Vagina (tissue), 2 donors: ENCODE data around the gene YTHDC2. TPM values are rescaled to one million over a fixed set of nuclear protein-coding genes. Genes with fewer than 3 reads are reported as not detected.
"Not testable (repeated sequence)": the region's sequence is repeated elsewhere in the genome, so short reads cannot be mapped to it uniquely, and the experiment has no call there.

Experiments used
- DNase-seq, 2 donors: peaks; one replicate each; pipeline ENCODE4 v3.0.0-alpha.2; 2017; ENCODE audit errors: extremely low spot score in 2 of 2
- H3K27ac ChIP-seq: fragments of 200-600 bp; sonication (generic); one replicate; pipeline ENCODE4 v1.5.1; 2019
- H3K27me3 ChIP-seq: fragments of 200-600 bp; sonication (generic); one replicate; pipeline ENCODE4 v1.5.1; 2019
- H3K36me3 ChIP-seq, 2 donors: fragments of 200-600 bp; sonication (generic); one replicate each; pipeline ENCODE4 v1.5.1; 2017 to 2019
- H3K4me1 ChIP-seq: fragments of 200-600 bp; sonication (generic); one replicate; pipeline ENCODE4 v1.5.1; 2019
- H3K4me3 ChIP-seq, 2 donors: fragments of 200-600 bp; sonication (generic); 1 replicate in 1 of 2; 2 replicates in 1 of 2; pipeline ENCODE4 v1.5.1; 2016 to 2019
- H3K9me3 ChIP-seq: fragments of 200-600 bp; sonication (generic); one replicate; pipeline ENCODE4 v1.5.1; 2019
- CTCF ChIP-seq, 3 experiments: fragments of 450-650 bp in 2 of 3; fragments of 200-600 bp in 1 of 3; sonication (generic) in 1 of 3; IDR thresholded peaks; one replicate each; pipeline ENCODE4 v1.5.1; 2017 to 2019; ENCODE audit warnings: antibody characterized with exemption in 3 of 3, mild to moderate bottlenecking in 2 of 3, moderate library complexity in 2 of 3
- POLR2A ChIP-seq, 2 donors: fragments of 450-650 bp; IDR thresholded peaks; one replicate each; pipeline ENCODE4 v1.6.1; 2017; ENCODE audit warnings: antibody characterized with exemption in 2 of 2, mild to moderate bottlenecking in 2 of 2, moderate library complexity in 2 of 2
- POLR2AphosphoS5 ChIP-seq, 2 donors: sonication (generic); formaldehyde crosslinking; IDR thresholded peaks; one replicate each; pipeline ENCODE4 v1.9.0; 2017; ENCODE audit warnings: antibody characterized with exemption in 2 of 2, mild to moderate bottlenecking in 2 of 2, low read depth in 1 of 2; ENCODE audit not compliant: insufficient read depth in 1 of 2
- intact Hi-C: fragments of 100-400 bp; cut with DNase I; formaldehyde crosslinking; loops from one replicate; pipeline ENCODE4 v1.15.1; 2023
- total RNA-seq: library from RNA; depleted of rRNA; stranded (reverse); fragments of >200 nt; gene quantifications from one replicate; pipeline ENCODE4 v1.2.3, GENCODE V29; 2016

YTHDC2 gene
- total RNA-seq, 1 donor from 2014 or later: 31.4 TPM

- Histone ChIP-seq H3K9me3 (no peaks in the 10 kb centered on the region), H3K36me3 (peaks cover 0 to 12% of the 10 kb centered on the region in 2 donors), H3K27me3 (no peaks in the 10 kb centered on the region), H3K4me1 (no peaks in the 10 kb centered on the region), H3K4me3 (no peak overlapping the region), H3K27ac (no peak overlapping the region)
- DNase-seq: no peak
- TF ChIP-seq POLR2A (IDR thresholded peaks at IDR 0.05) (no peak), POLR2AphosphoS5 (IDR thresholded peaks at IDR 0.05; ENCODE audit: insufficient read depth in 1 of 2, low read depth in 1 of 2) (no peak), CTCF (IDR thresholded peaks at IDR 0.05) (no peak)
- intact Hi-C loops: no loop called here
Observed at GRCh38 chr5:113581388-113581787, 67.9 kb downstream of the YTHDC2 start.

GRCh38 chr5:113598150-113598549 lies 84.7 kb downstream of the YTHDC2 start:
- H3K27me3 ChIP-seq: no peaks in the 10 kb centered on the region
- H3K4me1 ChIP-seq: no peaks in the 10 kb centered on the region
- no peak overlapping the region for H3K4me3 ChIP-seq
- peaks cover 0 to 12% of the 10 kb centered on the region in 2 donors for H3K36me3 ChIP-seq
- TF ChIP-seq POLR2A (IDR thresholded peaks at IDR 0.05): no peak
- no peak for TF ChIP-seq POLR2AphosphoS5 (IDR thresholded peaks at IDR 0.05; ENCODE audit: insufficient read depth in 1 of 2, low read depth in 1 of 2)
- no peak for TF ChIP-seq CTCF (IDR thresholded peaks at IDR 0.05)
- H3K9me3 ChIP-seq: no peaks in the 10 kb centered on the region
- no peak overlapping the region for H3K27ac ChIP-seq
- intact Hi-C loops: no loop called here
- no peak for DNase-seq

- Histone ChIP-seq H3K27ac (no peak overlapping the region), H3K36me3 (peaks cover 0 to 4% of the 10 kb centered on the region in 2 donors), H3K4me3 (no peak overlapping the region), H3K9me3 (no peaks in the 10 kb centered on the region), H3K4me1 (no peaks in the 10 kb centered on the region), H3K27me3 (no peaks in the 10 kb centered on the region)
- DNase-seq: no peak
- intact Hi-C loops: no loop called here
- TF ChIP-seq POLR2AphosphoS5 (IDR thresholded peaks at IDR 0.05; ENCODE audit: insufficient read depth in 1 of 2, low read depth in 1 of 2) (no peak), CTCF (IDR thresholded peaks at IDR 0.05) (no peak), POLR2A (IDR thresholded peaks at IDR 0.05) (no peak)
Observed at GRCh38 chr5:113598926-113599325, 85.4 kb downstream of the YTHDC2 start.

- intact Hi-C loops: no loop called here
- Histone ChIP-seq H3K36me3 (no peaks in the 10 kb centered on the region), H3K27ac (no peak overlapping the region), H3K4me3 (no peak overlapping the region), H3K27me3 (no peaks in the 10 kb centered on the region), H3K9me3 (no peaks in the 10 kb centered on the region), H3K4me1 (no peaks in the 10 kb centered on the region)
- DNase-seq: no peak
- TF ChIP-seq POLR2AphosphoS5 (IDR thresholded peaks at IDR 0.05; ENCODE audit: insufficient read depth in 1 of 2, low read depth in 1 of 2) (no peak), POLR2A (IDR thresholded peaks at IDR 0.05) (no peak), CTCF (IDR thresholded peaks at IDR 0.05) (no peak)
Observed at GRCh38 chr5:113600255-113600905, 86.9 kb downstream of the YTHDC2 start.

- Histone ChIP-seq H3K27ac (no peak overlapping the region), H3K9me3 (no peaks in the 10 kb centered on the region), H3K27me3 (no peaks in the 10 kb centered on the region), H3K4me3 (no peak overlapping the region), H3K36me3 (no peaks in the 10 kb centered on the region), H3K4me1 (no peaks in the 10 kb centered on the region)
- DNase-seq: no peak
- TF ChIP-seq POLR2A (IDR thresholded peaks at IDR 0.05): no peak
- TF ChIP-seq CTCF (IDR thresholded peaks at IDR 0.05): no peak
- no peak for TF ChIP-seq POLR2AphosphoS5 (IDR thresholded peaks at IDR 0.05; ENCODE audit: insufficient read depth in 1 of 2, low read depth in 1 of 2)
- intact Hi-C loops: no loop called here
Observed at GRCh38 chr5:113601423-113601822, 87.9 kb downstream of the YTHDC2 start.

- H3K4me1 ChIP-seq, DNase-seq, H3K36me3 ChIP-seq, H3K27me3 ChIP-seq, intact Hi-C loops, H3K27ac ChIP-seq, H3K9me3 ChIP-seq, H3K4me3 ChIP-seq: not testable (repeated sequence)
Observed at GRCh38 chr5:113603246-113603645, 89.8 kb downstream of the YTHDC2 start.
